ENCODE measurements around the gene DUSP6.

Gene DUSP6, protein sequence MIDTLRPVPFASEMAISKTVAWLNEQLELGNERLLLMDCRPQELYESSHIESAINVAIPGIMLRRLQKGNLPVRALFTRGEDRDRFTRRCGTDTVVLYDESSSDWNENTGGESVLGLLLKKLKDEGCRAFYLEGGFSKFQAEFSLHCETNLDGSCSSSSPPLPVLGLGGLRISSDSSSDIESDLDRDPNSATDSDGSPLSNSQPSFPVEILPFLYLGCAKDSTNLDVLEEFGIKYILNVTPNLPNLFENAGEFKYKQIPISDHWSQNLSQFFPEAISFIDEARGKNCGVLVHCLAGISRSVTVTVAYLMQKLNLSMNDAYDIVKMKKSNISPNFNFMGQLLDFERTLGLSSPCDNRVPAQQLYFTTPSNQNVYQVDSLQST

DNA sequence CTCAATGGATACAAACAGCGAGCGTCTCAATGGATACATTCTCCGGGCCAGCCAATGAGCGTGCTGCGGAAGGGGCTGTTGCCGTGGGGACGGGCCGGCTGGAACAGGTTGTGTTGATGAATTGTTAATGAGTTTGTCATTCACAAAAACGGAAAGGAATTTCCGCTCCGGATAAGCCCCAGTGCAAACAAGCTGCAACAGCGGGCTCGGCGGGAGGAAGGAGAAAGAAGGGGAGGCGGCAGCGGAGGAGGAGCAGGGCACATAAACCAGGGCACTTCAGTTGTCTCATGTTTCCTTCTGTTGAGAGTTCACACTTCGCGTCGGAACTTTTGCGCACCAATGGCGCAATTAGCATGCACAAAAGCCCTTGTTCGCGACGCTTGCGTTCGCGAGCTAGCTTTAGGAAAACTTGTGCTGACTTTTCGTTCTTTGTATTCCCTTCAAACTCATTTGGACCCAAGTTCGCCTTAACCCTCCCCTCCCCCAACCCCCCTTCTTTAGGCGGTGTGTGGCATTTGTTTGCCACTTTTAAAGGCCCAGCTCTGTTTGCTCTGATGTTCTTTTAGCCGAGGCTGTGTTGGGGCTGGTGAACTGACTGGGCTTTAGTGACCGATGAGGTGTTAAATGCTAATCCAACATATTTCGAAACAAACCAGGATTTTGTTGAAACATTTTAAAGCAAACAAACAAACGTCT, at the start of gene DUSP6:
Gene DUSP6, minus strand, starts transcription at position 10 of the 696 bp plus-strand sequence. CDS start 462 bp downstream, outside the sequence.
- peak; percentile 75 for DNase-seq

DNA sequence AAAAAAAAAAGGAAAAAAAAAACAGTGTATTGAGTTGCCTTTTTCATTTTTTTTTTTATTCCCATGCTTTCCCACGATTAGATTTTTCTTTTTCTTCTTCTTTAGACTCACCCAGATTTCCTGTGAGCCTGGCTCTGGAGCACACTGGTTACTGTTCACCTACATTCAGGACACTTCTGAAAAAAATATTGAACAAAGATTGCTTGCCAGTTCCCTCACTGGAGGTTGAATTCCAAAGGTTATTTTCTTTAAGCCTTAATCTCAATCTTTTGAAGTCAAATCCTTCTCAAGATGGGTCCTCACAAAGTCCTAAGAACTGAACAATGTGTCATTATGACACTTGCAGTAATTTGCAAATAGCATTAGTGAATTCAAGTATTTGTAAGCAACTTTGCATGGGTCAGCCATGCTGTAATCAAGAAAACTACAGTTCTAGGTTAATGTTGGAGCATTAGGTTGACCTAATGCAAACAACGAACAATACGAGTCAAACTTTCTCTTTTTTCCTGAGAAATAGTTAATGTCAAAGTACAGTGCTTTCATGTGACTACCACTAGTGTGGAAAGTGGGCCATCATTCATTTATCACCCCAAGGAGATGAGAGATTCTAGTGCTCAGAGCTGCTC, 49.2 kb upstream of the DUSP6 start:
- DNase-seq = no peak

DNA sequence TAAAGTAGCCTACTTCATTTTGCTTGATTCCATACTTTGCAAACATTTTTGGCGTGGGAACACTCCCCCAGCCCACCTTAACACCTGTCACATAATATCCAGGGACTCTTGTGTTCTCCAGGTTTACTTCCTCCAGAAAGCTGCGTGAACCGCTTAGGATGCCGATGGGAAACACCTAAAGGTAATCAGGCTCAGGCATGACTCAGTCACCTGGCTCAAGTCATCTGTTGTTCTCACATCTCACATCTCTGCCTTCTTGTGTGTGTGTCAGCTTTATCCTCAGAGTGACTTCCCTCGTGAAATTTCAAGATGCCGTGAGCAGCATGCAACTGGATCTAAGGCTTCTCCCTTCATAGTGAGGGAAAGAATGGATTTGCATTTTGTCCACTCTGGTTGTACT, 48.1 kb upstream of the DUSP6 start:
- no peak for DNase-seq

DNA sequence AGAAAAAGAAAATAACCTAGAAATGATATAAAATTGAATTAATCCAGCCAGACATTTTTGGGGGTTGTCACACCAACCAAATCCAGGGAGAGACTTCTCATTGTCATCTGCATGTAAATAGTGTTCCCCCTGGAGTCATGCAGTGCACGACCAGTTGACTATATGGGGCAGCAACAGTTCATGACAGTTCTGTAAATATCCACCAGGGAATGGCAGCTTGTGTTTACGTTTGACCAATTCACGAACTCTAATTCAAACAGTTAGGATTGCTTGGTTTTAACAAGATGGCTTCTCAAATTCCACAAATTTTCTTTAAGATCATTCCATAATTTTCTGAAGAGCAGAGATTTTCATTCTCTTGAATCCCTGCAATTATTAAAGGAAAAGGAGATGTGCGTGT, 43.4 kb upstream of the DUSP6 start:
- DNase-seq = no peak

DNA sequence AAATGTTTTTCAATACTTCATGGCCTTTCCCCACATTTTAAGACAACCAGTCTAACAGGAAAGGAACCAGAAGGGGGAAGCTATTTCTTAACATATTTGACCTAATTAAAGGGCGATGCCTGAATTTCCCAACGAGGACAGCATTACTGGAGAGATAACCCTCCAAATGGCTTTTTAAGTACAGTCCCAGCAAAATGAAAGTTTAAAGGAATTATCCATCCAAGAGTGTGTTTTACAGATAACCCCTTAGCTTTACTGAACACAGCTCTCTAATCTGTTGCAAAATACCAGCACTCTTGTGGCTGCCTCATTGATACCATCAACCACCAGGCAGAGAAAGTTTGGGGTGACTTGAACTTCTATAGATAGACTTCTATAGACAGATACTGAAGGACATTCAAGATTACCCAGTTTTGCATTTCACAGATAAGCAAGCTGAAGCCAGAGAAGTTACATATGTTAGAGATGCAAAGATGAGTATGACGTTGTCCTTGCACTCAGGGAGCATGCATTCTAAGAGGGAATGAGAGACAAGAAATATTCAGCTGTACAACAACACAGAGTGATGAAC, 41.3 kb upstream of the DUSP6 start:
- no peak for DNase-seq

DNA sequence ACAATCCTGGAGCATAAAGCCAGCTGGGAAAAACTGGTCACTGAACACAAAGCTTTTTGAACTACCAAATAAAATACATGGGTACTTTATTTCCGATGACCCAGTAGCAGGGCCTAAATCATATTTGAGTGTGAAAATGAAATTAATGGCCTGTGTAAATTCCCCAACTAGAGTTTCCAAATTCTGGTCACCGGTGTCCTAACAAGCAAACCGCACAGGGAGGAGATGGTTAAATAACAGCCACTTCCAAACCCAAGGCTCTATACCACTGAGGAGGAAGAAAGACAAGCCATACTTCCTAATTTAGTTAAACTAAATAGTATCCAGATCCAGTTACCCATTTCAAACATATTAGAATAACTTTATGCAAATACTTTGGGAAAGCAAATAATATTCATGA, 40.1 kb upstream of the DUSP6 start:
- no peak for DNase-seq

DNA sequence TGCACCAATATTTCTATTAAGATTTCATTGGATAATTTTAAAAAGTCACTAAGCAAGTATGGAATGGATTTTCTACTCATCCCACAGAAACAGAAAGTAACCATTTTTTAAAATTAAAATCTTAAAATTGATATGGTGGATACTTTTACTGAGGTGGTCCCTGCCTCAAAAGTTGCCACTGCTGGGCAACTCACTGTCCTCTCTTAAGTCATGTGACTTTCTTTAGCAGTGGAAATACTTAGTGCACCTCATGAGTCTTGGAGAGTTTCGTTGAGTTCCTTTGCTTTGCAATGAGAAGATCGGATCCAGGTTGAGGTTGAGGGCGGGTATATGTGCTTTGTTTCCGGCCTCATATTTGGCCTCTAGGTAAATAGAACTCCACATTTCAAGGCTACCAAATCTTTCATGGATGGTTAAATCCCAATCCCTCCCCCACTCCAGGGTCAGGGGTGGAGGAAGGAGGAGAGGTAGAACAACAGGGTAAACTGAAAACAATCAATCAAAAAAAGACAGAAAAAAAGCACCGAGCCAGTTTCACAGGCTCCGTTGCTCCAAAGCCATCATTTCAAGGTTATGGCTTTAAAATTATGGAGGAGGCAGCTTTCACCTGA, 39.5 kb upstream of the DUSP6 start:
- no peak for DNase-seq

DNA sequence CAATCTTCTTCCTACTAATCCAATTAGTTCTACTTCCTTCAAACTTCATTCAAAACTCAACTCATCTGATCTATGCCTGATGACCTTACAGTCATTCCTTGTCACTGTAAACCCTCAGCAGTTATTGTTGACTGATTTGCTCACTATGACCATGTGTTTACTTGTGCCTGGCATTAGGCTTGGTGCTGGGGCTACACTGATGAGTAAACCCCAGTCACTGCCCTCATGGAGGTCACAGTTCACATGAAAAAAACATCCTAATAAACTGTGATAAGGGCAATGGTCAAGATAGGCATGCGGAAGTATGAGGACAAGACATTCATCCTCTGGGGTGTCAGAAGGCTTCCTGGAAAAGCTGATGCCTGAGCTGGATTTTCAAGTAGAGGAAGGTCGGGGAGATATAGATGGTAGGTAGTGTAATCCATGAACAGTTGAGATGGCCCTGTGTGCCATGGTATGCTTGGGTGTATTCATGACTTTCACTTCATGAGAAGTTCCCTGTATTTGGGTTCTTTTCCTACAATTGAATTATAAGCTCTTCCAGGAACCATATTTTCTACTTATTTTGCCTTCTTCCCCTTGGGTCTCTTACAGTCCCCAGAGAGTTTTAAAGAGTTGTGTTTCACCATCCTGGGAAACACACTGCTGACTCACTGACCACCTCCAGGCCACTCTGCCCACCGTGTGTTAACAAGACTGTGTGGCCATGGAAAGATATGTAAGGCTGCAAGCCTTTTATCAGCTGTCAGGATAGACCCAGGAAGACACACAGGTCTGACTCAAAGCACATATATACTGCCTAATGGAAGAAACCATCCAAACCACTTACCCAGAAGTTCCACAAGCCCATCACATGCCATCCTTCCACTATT, 38.7 kb upstream of the DUSP6 start:
- DNase-seq = no peak

DNA sequence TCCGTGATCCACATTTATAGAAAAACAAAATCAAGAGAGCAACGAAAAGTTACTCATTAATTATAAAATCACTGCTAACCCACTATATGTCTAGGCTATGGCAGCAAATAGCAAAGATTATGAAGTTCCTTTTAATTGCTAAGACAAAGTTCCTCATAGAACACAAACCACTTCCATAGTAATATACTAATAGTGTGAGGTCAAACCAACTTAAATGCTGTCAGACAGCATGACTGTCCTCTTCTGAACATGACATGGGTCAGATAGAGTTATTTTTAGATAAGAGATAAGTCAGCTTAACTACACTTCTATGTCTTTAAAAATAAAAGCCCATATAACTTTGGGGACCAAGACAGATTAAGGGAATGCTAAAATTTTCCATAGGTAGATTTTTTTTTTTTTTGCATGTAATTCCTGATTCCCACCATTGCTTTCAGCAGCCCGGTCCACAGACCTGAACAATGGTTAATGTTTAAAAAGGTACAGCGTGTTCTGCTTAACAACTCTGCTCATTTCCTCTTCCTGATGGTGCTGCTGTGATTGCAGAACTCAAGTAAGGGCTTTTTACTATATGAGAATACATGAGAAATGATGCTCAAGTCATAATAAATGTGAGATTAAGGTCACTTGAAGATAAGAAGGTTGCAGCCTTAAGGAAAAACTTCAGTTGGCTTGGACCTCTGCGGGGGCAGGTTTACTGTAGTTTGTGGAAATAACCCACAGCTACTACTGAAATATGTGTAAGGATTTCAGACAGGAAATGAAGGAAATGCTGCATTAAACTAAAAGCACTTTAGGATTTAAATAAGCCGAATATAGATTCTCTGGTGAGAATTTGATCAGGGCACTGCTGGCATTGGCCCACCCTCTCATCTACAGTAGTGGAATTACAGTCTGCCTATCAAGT, 37.7 kb upstream of the DUSP6 start:
- no peak for DNase-seq

DNA sequence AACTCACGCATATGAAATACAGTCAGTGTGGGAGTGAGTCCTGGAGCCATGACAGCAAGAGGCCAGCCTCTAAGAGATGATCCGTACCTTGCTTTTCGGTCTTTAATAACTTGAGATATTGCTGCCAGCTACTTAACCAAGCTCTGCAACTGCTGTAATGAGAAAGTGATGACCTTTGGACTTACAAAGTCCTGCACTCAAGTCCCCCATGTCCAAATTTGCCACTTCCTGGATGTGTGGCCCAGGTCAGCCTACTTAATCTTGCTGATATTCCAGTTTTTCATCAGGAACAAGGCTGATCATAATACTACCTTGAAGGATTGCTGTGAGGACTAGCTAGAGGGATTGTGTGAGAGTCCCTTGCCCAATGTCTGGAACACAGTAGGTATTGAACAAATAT, 33.8 kb upstream of the DUSP6 start:
- no peak for DNase-seq

DNA sequence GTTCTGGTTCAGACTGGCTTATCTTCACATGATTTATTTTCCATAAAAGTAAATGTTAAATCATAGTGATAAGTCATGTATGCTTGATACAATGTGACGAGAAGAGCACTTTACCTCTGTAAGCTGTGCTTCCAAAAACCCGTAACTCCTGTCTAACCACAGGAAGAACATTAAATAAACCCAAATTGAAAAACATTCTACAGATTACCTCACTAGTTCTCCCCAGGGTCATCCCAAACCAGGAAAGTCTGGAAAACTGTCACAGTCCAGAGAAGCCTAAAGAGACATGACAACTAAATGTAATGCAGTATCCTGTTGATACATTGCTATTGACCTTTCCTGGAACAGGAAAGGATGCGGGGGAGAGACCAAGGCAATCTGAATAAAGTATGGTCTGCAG, 32.5 kb upstream of the DUSP6 start:
- no peak for DNase-seq

DNA sequence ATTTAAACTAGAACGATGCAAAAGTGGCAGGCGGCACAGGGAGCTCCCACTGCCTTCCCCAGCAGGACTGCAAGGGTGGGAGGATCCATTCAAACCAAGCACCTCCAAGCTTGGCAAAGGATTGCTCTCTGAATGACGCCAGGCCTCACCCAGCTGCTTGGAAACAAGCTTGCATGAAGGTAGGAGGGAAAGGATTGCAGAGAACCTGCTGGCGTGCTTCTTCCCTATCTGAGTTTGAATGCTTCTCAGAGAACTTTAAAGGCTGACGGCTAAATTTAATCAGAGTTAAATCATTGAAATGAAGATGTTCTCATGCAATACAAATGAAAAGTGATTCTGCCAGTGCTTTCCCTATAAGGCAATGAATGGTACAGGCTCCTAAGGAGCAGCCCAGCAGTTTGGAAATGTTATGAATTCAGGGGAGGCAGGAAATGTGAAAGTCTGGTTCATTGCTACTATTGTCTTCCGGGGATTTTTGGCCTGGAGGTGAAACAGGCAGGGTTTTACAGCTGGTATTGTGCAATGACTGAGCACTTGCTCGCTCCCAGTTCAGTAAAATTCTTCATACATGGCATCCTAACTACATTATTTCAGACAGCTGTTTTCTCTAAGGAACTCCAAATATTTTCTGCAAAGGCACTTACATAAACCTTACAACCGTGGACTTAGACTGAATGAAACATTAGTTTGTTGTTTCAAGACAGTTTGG, 31.9 kb upstream of the DUSP6 start:
- no peak for DNase-seq

DNA sequence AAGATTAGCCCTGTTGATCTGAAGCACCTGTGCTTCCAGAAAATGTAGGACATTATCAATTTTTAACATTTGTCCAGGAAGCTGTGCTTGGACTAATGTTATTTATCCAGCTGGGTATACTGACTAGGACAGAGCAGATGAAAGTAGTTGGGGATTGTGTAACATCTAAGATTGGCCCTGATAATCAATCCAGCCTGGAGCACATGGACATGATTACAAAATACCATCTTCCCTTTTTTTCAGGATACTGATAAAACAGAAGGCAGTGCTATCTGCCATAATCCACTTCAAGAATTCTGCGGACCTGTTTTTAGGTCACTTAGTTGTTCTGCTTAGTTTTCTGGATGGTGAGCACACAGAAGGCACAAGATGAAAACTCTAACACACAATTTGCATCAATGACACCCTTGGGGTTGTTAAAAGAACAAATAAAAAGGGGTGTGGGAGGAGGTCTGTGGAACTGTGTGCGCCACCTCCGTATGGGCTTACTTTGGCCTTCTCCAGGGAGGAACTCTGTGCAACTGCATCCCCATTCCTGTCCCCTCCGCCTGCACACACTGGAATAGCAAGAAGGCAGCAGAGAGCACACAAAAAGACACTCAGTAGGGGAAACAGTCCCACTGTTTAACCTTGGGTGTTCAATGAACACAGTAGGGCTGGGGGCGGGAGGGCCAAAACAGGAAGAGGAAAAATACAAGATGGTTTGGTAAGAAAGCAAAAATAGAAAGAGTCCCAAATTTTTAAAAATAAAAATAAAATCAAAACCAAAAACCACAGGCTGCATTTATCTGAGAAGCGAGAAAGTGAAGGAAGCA, 31.1 kb upstream of the DUSP6 start:
- no peak for DNase-seq

DNA sequence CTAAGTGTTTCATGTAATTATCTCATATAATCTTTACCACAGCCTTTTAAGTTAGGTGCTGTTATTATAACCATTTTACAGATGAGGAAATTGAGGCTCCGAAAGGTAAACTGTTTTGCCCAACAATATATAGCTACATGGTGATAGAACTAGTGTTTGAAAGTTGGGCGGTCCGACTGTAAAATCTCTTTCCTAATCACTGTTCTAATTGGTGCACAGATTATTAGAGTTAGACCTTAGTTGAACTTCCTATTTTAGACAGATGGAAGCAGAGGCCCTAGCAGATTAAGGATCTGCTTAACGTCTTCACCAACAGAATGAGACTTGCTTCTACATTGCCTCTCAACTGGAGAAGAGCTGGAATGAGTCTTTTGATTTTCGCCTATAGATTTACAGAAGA, 30.0 kb upstream of the DUSP6 start:
- DNase-seq = no peak

DNA sequence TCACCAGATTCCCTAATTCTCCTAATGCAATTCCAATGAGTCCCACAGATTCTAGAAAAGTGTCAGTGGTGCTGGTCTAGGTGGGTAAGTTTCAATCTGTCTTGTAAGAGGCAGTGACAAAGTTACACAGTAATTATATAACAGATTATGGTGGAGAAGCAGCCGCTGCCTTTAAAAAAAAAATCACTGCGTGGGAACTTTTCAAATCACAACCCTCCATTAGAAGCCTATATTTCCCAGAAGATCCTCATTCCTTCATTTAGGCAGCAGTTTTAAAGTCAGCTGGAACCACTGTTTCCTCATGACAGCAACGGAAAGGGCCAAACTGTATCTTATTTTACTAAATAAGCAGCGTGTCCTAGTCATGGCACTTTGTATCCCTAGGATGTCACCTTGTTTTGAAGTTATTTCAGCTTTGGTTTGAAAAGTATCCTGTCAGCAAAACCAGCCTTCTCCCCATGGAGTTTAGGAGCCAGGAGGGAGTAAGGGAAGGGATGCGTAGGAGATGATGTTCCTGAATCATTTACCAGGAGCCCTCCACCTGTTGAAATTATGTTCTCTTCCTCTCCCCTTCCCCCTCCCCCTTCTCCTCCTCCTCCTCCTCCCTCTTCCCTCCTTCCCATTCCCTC, 27.7 kb upstream of the DUSP6 start:
- DNase-seq = no peak

DNA sequence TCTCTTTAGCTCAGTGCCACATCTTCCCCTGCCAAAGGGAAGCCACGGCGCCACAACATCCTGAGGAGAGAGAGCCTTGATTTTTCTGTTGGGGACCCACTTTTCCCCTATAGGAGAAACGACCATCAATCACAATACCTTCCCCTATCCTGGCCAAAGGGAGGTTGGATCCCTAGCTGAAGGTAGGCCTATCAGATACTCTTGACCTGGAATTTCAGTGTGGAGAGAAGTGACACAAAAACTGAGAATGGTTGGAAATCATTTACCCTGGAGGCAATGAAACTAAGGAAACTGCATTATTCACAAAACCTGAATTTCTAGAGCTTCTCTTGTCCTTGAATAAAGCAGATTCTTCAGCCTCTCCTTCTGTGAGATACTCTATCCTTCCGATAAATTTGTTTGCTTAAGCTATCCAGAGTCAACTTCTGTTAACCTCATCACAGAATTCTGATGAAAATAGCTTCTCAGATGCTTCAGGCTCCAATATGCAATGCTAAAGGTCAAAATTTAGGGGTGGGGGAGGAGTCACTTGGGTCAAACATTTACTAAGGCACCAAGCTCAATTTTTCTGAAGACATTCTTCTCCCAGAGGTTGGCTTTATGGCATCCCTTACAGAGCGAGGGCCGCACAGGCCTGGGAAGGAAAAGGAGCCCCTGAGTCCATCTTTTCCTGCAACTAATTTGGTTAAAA, 27.0 kb upstream of the DUSP6 start:
- no peak for DNase-seq

DNA sequence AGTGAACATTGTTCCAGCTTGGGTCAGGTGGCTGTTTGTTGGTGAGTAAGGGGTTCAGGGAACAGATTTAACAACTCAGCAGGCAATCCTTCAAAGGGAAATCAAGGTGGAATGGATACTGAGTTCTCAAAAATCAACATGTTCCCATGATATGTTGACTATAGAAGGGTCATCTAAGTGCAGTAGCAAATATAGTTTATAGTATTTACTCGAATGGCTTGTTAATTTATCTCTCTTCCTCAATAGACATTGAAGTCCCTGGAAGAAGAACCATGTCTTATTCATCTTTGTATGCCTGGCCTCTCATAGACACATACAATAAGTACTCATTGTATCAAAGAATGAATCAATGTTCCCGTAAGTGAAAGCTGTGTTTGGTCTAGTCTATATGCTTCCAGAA, 24.5 kb upstream of the DUSP6 start:
- DNase-seq = no peak

DNA sequence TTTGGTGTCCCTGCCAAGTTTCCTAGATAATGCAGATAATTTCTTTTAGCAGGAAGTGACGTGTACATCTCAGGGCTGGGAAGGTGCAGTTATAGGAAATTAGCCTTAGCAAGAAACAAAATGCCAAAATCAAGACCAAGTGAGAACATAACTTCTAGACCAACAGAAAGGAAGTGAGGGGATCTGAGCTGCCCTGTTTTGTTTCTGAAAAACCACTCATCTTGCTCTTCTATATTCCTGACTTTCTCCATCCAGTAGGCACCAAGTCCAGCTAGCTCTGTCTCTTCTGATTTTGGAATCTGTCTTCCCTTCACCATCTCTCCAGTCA, 23.9 kb upstream of the DUSP6 start:
- DNase-seq = no peak

Data from activated CD4-positive, CD25-positive, alpha-beta regulatory T cell treated with anti-CD3 and anti-CD28 coated beads, Interleukin-2, amount 50 U/mL, for 72 hours (primary cell).